ENCODE data around the gene DPH2.
A peak's percentile ranks its signal among the peaks of the same experiment; 100 is the strongest.

Gene DPH2

DNA sequence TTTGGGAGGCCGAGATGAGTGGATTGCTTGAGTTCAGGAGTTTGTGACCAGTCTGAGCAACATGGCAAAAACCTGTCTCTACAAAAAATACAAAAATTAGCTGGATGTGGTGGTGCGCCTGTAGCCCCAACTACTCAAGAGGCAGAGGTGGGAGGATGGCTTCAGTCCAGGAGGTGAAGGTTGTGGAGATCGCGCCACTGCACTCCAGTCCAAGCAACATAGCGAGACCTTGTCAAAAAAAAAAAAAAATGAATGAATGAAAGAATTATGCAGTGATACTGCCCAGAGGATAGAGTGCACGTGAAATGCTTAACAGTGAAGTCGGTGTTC lies 429 bp upstream of the DPH2 start:
- DNase-seq (ENCODE audit: low read depth): no peak

DNA sequence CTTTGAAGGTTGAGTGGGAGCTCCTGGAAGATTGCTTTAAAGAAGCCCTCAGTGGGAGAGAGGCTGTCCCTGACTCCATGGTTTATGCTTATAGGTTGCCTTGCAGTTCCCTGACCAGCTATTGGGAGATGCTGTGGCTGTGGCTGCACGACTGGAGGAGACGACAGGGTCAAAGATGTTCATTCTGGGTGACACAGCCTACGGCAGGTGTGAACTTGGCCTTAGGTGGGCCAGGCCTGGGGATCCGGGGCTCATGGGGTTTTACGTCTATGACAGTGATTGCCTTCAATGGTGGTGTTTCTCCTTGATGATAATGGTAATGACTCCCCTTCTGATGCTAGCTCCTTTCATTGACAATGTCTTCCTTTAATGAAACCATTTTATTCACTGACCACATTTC lies 692 bp downstream of the DPH2 start:
- DNase-seq (ENCODE audit: low read depth): no peak

DNA sequence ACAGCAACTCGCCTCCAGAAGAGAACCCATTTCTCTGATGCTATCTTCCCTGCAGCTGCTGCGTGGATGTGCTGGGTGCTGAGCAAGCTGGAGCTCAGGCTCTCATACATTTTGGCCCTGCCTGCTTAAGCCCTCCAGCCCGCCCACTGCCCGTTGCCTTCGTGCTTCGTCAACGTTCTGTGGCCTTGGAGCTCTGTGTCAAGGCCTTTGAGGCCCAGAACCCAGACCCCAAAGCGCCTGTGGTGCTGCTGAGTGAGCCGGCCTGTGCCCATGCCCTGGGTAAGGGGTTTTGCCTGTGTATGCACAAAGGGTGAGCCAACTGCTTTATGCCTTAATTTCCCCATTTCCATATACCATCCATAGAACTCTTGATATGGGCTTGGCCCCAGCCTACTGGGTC lies 1.1 kb downstream of the DPH2 start:
- no peak for DNase-seq (ENCODE audit: low read depth)

DNA sequence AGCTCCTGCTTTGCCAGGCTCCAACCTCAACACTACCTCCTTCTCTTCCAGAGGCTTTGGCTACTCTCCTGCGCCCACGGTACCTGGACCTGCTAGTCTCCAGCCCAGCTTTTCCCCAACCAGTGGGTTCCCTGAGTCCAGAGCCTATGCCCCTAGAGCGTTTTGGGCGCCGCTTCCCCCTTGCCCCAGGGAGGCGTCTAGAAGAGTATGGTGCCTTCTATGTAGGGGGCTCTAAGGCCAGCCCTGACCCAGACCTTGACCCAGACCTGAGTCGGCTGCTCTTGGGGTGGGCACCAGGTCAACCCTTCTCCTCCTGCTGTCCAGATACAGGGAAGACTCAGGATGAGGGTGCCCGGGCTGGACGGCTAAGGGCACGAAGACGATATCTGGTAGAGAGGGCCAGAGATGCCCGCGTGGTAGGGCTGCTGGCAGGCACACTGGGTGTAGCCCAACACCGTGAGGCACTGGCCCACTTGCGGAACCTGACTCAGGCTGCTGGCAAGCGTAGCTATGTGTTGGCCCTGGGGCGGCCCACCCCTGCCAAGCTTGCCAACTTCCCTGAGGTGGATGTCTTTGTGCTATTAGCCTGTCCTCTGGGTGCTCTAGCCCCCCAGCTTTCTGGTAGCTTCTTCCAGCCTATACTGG lies 1.6 kb downstream of the DPH2 start:
- no peak for DNase-seq (ENCODE audit: low read depth)

DNA sequence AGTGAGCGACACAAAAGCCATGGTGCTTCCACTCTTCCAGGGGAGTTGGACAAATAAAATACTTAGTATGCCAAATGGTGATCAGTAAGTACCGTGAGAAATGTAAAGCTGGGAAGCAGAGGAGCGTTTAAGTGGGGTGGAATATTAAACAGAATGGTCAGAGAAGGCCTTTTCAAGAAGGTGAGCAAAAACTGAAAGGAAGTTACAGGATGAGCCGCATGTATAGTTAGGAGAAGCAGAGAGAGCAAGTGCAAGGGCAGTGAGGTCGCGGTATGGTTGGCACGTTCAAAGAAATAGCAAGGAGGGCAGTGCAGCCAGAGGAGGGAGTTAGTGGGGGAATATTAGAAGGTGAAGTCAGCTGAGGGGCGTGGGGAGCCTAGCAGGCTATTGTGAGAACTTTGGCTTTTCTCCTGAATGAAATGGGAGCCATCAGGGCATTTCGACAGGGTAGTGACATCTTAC lies 4.2 kb downstream of the DPH2 start:
- DNase-seq (ENCODE audit: low read depth): no peak

DNA sequence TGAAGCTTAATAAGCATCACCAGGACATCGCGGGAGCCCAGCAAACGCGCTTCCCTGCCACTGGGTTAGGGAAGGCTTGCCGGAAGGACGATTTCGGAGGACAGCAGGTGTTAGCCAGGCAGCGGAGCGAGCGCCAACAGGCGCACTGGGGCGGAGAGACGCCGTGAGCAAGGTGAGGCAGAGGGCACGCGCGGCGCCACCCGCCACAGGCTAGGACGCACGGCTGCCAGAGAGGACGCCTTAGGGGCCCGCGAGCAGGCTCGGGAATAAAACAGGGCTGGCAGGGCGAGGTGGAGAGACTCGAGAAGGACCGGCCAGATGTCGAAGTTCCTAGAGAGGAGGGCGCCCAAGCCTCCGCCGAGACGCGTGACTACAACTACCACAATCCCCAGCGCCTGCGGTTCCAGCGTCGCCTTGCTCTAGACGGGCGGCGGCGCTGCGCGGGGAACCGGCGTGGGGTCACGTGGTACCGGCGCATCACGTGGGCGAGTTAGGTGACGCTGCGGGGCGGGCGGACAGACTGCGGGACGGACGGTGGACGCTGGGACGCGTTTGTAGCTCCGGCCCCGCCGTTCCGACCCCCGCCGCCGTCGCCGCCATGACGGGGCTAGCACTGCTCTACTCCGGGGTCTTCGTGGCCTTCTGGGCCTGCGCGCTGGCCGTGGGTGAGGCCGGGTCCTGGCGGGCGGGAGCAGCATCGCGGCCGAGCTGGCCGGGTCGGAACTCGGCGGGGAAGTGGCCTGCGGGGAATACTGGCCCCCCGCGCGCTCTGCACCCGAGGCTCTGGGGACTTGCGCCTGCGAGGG lies 4.8 kb downstream of the DPH2 start, which contains the start of gene ATP6V0B:
Gene ATP6V0B, plus strand, starts transcription at position 518 of the 806 bp plus-strand sequence. Its CDS starts 81 bp downstream, at position 599.
- DNase-seq (ENCODE audit: low read depth): peak; percentile 91

DNA sequence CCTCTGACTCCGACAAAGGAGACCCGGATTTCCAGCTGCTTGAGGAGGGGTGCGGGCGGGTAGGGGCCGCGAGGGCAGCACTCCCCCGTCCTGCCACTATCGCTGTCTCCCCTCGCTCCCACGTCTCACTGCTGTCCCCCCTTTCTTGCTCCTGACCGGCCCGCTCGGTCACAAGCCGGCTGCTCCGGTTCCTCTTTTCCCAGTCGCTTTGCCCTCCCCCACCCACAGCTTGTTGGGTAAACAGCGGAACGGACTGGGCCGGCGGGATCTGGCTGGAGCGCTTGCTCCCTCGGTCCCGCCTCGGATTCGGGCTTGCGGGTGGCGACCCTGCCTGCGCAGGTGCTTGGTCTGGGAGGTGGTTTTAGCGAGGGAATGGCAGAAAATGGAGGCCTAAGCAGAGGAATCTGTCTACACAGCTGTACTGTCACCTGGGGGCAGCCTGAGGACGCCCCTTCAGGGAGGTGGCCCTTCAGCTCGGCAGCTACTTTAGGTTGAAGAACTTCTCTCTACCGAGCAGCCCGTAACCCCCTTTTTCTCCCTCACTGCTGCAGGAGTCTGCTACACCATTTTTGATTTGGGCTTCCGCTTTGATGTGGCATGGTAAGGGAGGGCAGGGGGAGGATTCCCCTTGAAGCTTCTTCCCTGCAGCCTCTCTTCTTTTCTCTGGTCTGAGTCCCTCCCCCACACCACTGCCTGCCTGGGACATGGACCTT lies 5.6 kb downstream of the DPH2 start:
- DNase-seq (ENCODE audit: low read depth): no peak

DNA sequence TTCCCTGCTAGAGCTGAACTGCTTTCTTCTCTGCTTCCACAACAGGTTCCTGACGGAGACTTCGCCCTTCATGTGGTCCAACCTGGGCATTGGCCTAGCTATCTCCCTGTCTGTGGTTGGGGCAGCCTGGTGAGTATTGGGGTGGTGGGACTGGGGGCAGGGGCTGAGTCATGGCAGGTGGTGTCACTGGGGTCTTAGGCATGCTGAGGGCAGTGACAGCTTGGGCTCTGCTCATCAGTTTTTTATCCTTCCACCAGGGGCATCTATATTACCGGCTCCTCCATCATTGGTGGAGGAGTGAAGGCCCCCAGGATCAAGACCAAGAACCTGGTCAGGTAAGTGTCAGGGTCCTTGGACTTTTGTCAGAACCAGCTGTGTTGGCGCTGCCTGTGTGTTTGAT lies 6.2 kb downstream of the DPH2 start:
- DNase-seq (ENCODE audit: low read depth): no peak

DNA sequence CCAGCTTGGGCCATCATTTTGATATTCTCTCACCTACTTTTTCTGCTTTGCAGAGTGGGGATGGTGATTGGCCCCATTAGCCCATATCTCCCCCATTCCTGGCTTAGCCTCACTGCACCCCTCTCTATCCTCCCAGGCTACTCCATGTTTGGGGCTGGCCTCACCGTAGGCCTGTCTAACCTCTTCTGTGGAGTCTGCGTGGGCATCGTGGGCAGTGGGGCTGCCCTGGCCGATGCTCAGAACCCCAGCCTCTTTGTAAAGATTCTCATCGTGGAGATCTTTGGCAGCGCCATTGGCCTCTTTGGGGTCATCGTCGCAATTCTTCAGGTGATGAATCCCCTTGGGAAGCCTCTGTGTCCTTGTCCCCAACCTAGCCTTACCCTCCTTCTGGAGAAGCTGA lies 7.1 kb downstream of the DPH2 start:
- no peak for DNase-seq (ENCODE audit: low read depth)

DNA sequence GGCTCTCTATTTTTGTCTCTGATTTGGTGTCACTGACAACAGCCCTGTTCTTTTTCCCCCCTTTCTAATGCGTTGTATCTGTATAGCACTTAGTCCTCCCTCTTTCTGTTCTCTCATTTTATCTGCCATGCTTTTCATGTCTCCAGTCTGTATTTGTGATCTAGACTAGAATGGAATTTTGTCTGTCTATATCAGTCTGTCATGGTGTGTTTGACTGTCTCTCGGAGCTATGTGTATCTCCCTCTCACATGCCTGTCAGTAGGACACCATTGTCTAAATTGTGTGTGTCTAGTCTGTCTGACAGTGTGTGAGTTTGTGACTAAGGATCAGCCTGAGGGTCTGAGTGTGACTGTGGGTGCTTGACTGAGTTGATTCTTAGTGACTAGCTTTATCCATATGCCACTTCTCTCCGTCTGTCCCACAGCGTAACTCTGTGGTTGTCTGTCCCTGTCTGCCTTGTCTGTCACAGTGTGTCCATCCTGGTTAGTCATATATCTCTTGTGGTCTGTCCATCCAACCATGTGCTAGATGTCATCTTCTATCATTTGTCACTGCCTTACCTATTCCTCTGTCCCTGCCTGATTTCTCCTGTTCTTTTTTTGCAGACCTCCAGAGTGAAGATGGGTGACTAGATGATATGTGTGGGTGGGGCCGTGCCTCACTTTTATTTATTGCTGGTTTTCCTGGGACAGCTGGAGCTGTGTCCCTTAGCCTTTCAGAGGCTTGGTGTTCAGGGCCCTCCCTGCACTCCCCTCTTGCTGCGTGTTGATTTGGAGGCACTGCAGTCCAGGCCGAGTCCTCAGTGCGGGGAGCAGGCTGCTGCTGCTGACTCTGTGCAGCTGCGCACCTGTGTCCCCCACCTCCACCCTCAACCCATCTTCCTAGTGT lies 7.8 kb downstream of the DPH2 start:
- DNase-seq (ENCODE audit: low read depth): no peak

DNA sequence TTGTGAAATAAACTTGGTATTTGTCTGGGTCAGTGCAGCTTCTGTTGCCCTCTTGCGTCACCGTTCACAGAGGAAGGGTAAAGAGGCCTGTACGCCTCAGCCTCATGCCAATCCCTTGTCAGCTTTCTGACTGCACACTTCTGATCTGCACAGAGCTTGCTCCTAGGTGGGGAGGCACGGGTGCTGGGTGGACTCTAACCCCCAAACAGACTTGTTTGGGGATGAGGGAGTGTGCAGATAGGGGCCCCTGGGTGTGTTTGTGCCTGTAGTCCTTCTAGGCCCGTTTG lies 8.4 kb downstream of the DPH2 start:
- DNase-seq (ENCODE audit: low read depth): no peak

DNA sequence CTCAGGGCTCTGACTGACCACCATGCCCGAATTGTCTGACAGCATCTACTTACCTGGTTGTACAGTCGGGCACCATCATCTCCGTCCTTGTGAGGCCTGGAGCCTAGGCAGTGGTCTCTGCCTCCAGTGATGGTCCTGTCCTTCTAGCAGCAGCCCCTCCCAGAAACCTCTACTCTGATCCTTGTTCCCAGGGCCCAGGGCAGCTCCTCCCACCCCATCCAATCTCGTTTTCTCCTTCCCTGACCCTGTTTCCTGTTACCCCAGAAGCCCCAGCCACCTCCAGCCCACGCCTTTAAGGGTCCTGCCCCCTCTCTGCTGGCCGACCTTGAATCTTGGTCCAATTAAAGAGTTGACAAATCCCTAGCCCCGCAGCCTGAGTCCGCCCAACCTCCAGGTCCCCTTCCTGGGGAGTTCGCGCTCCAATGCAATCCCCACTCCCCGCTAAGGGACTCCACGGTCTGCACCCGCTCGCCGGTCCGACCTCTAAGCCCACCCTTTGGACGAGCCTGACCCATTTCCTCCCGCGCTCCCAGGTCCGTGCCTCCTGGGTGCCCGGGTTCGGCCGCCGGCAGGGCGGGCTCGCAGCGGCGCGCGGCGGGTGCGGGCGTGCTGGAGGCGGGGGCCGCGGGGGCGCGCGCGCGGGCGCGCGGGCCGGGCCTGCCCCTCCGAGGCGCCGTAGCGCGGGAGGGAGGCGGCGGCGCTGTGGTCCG lies 8.9 kb downstream of the DPH2 start, which contains the start of gene B4GALT2:
Gene B4GALT2, plus strand, starts transcription at position 660 of the 710 bp plus-strand sequence. CDS start 1,951 bp downstream, outside the sequence.
- DNase-seq (ENCODE audit: low read depth): no peak

DNA sequence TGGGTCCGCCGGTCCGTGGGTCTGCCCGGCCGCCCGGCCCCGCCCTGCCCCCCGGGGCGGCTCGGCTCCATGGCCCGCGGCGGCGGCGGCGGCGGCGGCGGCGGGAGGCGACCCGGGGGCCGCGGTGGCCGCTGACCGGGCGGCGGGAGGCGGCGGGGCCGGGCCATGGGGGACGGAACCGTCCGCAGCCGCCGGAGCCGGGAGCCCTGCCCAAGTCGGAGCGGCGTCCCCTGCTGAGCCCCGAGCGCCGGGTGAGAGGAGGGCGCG lies 9.4 kb downstream of the DPH2 start:
- DNase-seq (ENCODE audit: low read depth): no peak

DNA sequence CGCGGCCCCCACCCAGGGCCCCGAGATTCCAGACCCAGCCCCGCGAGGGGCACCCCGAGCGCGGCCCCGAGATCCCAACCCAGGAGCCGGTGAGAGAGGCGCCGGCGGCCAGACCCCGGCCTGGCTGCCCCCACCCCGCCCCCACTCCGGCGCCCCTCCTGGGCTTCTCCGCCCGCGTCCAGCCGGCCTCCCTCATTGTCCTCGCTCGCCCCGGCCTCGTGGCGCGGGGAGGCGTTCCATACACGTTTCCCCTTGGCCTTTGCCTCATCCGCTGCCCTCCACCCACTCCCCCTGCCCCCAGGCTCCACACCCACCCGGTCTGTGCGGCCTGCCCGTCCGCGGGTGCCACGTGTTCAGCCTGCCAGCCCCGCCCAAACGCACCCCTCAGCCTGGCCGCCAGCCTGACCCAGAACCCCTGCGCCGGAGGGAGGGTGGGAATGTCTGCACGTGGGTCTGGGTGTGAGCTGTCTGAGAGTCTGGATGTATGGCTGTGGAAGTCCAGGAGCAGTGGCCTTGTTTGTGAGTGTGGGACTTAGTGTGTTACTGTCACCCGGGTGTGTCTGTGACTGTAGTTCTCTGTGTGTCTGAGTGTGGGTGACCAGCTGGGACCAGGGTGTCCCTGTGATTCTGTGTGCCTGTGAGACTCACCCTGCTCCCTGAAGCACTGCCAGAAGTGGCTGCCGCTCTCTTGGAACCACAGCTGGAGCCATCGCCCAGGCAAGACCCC lies 9.9 kb downstream of the DPH2 start:
- DNase-seq (ENCODE audit: low read depth): no peak

DNA sequence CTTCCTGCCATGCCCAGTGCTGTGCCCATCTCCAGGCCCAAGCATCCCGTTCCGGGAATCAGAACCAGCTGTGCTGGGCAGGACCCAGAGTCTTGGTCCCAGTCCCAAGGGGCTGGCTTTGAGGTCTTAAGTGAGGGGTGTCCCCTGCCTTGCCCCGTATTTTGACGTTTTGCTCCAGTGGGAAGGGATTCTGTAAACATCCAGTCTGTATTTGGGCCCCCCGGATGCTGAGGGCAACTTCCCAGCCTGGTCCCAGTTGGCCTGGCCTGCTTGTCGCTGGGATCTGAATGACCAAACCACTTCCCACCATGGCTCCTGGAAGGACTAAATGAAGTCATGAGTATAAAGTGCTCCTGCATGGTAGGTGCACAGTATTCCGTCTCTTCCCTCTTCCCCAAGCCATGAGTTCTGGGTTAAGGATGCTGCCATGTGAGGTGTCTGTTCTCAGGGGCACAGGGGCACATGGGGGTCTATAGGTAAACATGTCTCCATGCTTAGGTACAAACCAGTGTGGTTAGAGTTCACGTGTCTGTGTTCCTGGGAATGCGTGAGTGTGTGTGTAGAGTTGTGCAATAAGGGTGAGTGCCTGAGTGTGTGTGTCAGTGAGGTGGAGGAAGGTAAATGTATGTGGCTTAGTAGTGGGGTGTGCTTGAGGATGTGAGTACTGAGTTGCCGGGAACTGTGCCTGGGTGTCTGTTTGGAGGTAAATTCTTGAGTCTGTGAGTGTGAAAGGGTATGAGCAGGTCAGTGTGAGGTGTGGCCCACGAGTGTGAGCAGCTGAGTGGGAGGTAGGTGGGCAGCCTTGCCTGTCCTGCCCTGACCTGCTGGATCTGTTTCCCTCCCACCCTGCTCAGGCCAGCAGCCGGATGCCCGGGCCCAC lies 10.7 kb downstream of the DPH2 start:
- no peak for DNase-seq (ENCODE audit: low read depth)

DNA sequence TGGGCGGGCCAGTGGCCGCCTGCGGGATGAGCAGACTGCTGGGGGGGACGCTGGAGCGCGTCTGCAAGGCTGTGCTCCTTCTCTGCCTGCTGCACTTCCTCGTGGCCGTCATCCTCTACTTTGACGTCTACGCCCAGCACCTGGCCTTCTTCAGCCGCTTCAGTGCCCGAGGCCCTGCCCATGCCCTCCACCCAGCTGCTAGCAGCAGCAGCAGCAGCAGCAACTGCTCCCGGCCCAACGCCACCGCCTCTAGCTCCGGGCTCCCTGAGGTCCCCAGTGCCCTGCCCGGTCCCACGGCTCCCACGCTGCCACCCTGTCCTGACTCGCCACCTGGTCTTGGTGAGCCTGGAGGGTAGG lies 11.3 kb downstream of the DPH2 start:
- no peak for DNase-seq (ENCODE audit: low read depth)

DNA sequence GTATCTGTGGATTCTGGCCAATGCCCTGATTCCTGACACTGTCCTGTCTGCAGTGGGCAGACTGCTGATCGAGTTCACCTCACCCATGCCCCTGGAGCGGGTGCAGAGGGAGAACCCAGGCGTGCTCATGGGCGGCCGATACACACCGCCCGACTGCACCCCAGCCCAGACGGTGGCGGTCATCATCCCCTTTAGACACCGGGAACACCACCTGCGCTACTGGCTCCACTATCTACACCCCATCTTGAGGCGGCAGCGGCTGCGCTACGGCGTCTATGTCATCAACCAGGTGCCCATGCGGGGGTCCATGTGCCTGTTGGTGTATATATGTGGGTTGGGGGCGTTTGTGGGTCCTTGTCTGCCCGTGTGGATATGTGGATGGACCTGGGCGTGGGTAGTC lies 11.8 kb downstream of the DPH2 start:
- DNase-seq (ENCODE audit: low read depth): no peak

DNA sequence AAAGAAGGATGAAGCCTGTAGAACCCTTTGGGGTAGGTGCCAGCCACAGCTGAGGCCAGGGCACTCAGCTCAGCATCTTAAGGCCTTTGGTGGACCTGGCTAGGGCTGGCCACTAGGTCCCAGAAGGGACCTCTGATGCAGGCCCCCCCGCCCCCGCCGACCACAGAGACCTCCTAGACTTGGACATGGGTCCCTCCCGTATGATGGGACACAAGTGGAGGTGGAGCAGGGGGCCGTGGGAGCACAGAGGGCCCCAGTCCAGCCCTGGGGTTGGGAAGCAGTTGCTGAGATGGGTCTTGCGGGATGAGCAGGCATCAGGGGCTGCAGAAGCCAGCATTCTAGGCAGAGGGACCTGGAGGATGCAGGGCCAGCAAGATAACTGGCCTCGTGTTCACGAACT lies 12.4 kb downstream of the DPH2 start:
- no peak for DNase-seq (ENCODE audit: low read depth)

DNA sequence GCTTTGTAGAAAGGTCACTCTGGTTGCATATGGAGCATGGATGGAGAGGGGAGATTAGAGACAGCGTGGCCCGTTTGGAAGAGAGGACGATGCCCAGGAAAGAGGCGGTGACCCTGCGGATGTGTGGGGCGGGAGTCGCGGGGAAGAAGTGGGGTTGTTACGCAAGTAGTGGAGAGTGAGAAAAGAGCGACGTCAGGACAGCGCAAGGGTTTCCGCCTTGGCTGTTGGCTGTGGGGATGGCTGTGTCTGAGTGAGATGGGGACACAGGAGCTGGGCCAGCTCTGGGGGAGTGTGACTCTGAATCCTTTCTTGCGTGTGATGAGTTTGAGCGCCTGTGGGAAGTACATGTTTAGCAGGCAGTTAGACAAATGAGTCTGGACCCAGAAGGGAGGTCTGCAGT lies 13.0 kb downstream of the DPH2 start:
- no peak for DNase-seq (ENCODE audit: low read depth)

DNA sequence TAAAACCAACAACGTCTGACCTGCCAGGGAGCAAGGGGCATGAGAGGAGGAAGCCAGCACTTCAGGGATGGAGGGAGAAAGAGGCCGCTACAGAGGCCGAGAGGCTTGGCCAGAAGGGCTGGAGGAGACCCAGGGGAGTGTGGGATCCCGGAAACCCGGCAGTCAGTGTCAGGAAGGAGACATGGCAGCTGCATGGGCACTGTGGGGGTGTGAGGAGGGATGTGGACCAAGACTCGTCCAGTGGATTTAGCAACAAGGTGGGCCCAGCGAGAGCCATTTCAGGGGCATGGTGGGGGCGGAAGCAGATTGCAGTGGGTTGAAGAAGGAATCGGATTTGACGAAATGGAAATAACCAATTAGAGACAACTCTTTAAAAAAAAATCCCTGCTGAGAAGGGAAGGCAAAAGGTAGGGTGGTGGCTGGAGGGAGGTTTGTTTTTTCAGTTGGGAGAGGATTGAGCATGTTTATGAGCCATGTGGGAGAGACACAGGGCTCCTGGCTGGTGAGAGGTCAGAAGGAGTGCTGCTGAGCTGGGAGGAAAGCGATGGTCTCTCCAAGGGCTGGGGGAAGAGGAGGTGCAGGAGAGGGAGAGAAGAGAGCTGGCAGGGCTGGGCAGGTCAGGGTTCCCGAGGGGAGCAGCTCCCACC lies 13.6 kb downstream of the DPH2 start:
- DNase-seq (ENCODE audit: low read depth): no peak
